GM12874 (cell line): ENCODE results near the gene LRRC46.

Experiments
- CTCF ChIP-seq: IDR thresholded peaks from 2 replicates; pipeline ENCODE4 v1.5.1; 2011; ENCODE audit warnings: low read depth, mild to moderate bottlenecking, control low read depth, low read length, moderate library complexity; ENCODE audit not compliant: insufficient read depth

The LRRC46 gene

GRCh38 chr17:47836601-47837000 is 5.1 kb downstream of the LRRC46 start:
- no peak for TF ChIP-seq CTCF

DNA sequence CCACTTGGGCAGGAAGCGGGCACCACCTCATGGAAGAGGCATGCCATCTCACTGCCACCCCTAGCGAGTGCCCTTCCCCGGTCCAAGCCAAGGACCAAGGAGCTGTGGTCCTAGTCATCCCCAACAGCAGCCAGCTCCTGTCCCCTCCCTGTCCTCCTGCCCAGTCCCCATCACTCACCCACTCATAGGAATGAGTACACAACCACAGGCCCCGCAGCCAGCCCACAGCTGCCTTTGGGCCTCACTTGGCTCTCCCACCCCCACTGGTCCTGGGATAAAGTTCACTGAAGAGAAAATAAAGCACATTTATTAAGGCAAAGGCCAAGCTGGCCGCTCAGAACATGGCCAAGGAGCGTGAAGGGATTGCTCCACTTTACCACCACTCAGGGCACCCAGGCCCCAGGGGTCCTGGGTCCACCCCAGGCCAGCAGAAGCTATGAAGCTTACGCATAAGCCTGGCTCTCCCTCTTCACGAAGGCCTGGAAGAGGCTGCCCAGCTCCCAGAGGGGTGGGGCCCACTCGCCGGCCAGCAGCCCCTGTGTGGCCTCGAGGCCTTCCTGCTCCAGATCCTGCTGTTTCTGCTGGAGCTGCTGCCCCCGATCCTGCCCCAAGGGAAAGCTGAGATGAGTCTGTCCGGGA is 6.0 kb downstream of the LRRC46 start:
- TF ChIP-seq CTCF: no peak

GRCh38 chr17:47838636-47839035 is 7.2 kb downstream of the LRRC46 start:
- no peak for TF ChIP-seq CTCF

GRCh38 chr17:47839071-47839470 is 7.6 kb downstream of the LRRC46 start:
- no peak for TF ChIP-seq CTCF

DNA sequence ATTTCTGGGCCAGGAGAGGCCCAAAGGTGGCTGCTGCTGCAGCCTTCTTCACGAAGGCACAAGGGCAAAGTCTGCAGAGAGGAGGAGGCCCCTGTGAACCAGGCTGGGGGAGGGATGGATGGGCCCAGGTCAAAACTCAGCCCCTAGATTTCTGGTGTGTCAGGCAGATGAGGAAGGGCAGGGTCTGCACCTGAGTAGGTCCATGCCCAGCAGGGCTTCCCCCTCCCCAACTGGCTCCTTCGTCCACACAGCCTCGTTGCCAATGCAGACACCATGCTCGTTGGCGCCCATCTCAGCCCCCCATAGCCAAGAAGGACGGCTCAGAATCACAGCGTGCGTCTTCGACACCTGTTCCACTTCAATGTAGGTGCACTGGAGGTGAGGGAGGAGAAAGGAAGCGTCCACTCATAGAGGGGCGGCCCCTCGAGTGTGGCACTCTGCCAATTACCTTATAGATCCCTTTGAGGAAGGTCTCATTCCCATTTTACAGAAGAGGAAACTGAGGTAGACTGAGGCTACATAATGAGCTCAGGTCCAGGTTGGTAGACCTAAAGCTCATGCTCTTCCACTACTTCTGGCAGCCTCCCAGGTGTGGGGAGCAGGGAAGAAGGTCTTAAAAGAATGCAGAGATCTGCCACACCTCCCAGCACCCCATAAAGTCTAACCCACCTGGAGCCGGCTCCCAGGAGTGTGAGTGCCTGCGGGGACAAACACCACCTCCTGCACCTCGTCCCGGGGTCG is 8.7 kb downstream of the LRRC46 start:
- no peak for TF ChIP-seq CTCF

DNA sequence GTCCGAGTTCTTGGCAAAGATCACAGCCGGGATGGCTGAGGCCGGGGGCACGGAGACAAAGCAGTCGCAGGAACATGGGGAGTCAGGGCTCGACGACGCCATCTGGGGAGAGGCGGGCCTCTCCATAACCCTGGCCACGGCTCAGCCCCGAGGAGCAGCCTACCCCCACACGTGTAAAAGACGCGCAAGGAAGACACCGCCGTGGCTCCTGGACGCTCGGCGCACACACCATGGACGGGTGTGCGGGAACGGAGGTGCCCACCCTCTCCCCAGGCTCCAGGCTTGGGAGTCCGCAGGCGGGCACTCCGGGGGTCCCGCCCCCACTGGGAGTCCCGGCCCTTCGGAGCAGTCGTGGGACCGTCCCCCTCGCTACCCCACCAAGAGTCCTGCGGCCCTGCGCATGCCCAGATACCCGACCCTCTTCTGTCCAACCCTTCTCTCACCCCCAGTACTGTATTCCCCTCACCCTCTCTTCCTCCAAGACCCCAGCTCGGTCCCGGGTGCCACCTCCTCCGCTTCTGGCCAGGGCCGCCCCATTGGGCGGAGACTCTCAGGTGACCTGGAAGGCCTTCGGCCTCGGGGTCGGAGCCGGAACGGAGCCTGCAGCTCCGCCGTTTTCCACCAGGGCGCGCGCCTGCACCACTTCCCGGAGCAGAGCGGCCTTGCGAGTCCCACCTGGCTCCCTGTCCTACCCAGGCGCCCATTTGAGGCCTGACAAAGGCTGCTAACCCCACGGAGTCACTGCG is 9.4 kb downstream of the LRRC46 start, which contains the start of gene SCRN2:
SCRN2 (minus strand) TSS at position 532 of the 746 bp plus-strand sequence; CDS start at position 102, 430 bp downstream.
- TF ChIP-seq CTCF: peak; percentile 97
